Astrocyte (in vitro differentiated cells and primary cell): Measurements from ENCODE around the gene PRDM15.

ENCODE experiments used
- EZH2 ChIP-seq: IDR thresholded peaks from 2 replicates; pipeline ENCODE4 v1.6.1; 2012; ENCODE audit warnings: mild to moderate bottlenecking, low read length, inconsistent platforms; ENCODE audit not compliant: insufficient read depth
- TF ChIP-seq, protein P1 (sequence below): IDR thresholded peaks from 2 replicates; pipeline ENCODE4 v1.5.1; 2011; ENCODE audit warnings: low read depth, mild to moderate bottlenecking, inconsistent platforms, low read length, moderate library complexity; ENCODE audit not compliant: insufficient read depth

DNA sequence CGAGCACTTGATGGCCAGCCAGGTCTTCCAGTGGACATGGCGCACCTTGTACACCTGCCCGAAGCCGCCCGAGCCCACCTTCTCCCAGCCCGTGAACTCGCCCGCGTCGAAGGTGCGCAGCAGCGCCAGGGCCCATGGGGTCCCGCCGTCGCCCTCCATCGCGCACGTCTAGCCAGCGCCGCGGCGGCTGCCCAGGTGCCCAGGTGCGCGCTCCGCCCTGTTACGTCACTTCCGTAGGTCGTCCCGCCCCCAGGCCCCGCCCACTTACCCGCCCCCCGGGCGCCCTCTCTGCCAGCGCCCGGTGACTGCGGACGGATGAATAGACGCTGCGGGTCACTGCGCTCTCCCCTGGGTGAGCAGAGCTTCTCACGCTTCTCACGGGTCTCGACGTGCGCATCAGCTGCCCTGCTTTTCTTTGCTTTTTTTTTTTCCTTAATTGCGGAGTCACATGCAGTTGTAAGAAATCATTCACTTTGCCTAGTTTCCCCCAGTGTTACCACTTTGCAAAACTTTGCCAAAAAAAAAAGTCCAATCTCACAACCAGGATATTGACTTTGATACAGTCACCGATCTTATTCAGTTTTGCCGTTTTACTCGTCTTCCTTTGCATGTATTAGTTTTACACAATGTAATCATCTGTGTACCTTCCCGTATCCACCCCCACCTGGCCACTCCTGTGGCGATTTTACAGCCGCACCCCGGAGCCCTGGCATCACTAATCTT, 112.1 kb downstream of the PRDM15 start, which contains the start of gene RIPK4:
- TF ChIP-seq, protein P1, sequence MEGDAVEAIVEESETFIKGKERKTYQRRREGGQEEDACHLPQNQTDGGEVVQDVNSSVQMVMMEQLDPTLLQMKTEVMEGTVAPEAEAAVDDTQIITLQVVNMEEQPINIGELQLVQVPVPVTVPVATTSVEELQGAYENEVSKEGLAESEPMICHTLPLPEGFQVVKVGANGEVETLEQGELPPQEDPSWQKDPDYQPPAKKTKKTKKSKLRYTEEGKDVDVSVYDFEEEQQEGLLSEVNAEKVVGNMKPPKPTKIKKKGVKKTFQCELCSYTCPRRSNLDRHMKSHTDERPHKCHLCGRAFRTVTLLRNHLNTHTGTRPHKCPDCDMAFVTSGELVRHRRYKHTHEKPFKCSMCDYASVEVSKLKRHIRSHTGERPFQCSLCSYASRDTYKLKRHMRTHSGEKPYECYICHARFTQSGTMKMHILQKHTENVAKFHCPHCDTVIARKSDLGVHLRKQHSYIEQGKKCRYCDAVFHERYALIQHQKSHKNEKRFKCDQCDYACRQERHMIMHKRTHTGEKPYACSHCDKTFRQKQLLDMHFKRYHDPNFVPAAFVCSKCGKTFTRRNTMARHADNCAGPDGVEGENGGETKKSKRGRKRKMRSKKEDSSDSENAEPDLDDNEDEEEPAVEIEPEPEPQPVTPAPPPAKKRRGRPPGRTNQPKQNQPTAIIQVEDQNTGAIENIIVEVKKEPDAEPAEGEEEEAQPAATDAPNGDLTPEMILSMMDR: no peak
- no peak for TF ChIP-seq EZH2
